HG03280 (cell line): ENCODE results near the gene CFAP46.
"Not testable (repeated sequence)": the region's sequence is repeated elsewhere in the genome, so short reads cannot be mapped to it uniquely, and the experiment has no call there.

Experiments used
- ATAC-seq: cut with Tn5 transposase; IDR thresholded peaks from one replicate; pipeline ENCODE4 v1.9.1; 2021; ENCODE audit warnings: mild to moderate bottlenecking, moderate library complexity; ENCODE audit not compliant: unreplicated experiment

CFAP46 gene

GRCh38 chr10:132781556-132781955, 160.8 kb downstream of the CFAP46 start:
- ATAC-seq, result no peak

GRCh38 chr10:132780356-132780755, 162.0 kb downstream of the CFAP46 start:
- ATAC-seq, result no peak

- ATAC-seq, result no peak
These were observed 162.6 kb downstream of the CFAP46 start for GRCh38 chr10:132779549-132780294.

- ATAC-seq, result no peak
These were observed 164.9 kb downstream of the CFAP46 start for GRCh38 chr10:132777441-132777840.

GRCh38 chr10:132776821-132777220, 165.5 kb downstream of the CFAP46 start:
- ATAC-seq, result no peak

GRCh38 chr10:132776186-132776585, 166.2 kb downstream of the CFAP46 start:
- ATAC-seq, result no peak

- no peak for ATAC-seq
These were observed 167.2 kb downstream of the CFAP46 start for GRCh38 chr10:132774902-132775863.

GRCh38 chr10:132774181-132774901, 168.0 kb downstream of the CFAP46 start:
- no peak for ATAC-seq

- not testable (repeated sequence) for ATAC-seq
These were observed 169.6 kb downstream of the CFAP46 start for GRCh38 chr10:132772816-132773215.

- no peak for ATAC-seq
These were observed 172.0 kb downstream of the CFAP46 start for GRCh38 chr10:132770061-132771021.

- ATAC-seq, result no peak
These were observed 173.8 kb downstream of the CFAP46 start for GRCh38 chr10:132768346-132769248.

- no peak for ATAC-seq
These were observed 176.1 kb downstream of the CFAP46 start for GRCh38 chr10:132766291-132766690.

- ATAC-seq, result no peak
These were observed 176.9 kb downstream of the CFAP46 start for GRCh38 chr10:132765435-132765834.

- ATAC-seq, result no peak
These were observed 178.3 kb downstream of the CFAP46 start for GRCh38 chr10:132764108-132764507.

GRCh38 chr10:132763545-132763944, 178.8 kb downstream of the CFAP46 start:
- ATAC-seq, result no peak

GRCh38 chr10:132762267-132762666, 180.1 kb downstream of the CFAP46 start:
- ATAC-seq, result no peak

- no peak for ATAC-seq
These were observed 180.8 kb downstream of the CFAP46 start for GRCh38 chr10:132761395-132762060.

GRCh38 chr10:132758865-132759264, 183.5 kb downstream of the CFAP46 start:
- ATAC-seq, result no peak
